H9 (cell line): ENCODE results near the gene NXPH4. TPM values are rescaled to one million over a fixed set of nuclear protein-coding genes. Genes with fewer than 3 reads are reported as not detected.

ENCODE experiments used
- DNase-seq: peaks from one replicate; pipeline ENCODE4 v3.0.0-alpha.2; 2017
- H2AFZ ChIP-seq: one replicate; pipeline ENCODE4 v1.6.1; 2013; ENCODE audit warnings: mild to moderate bottlenecking, low read length, control low read depth, moderate library complexity
- H2AK5ac ChIP-seq: 2 replicates; pipeline ENCODE4 v1.6.1; 2013; ENCODE audit warnings: low read length, control low read depth, mixed read lengths; ENCODE audit not compliant: insufficient read length
- H2BK120ac ChIP-seq: one replicate; pipeline ENCODE4 v1.6.1; 2013; ENCODE audit warnings: low read depth, mild to moderate bottlenecking, low read length, control low read depth, inconsistent platforms; ENCODE audit not compliant: poor library complexity, severe bottlenecking
- H2BK12ac ChIP-seq: 2 replicates; pipeline ENCODE4 v1.6.1; 2013; ENCODE audit warnings: low read length, control low read depth, mixed read lengths, low read depth; ENCODE audit not compliant: insufficient read length
- H2BK15ac ChIP-seq: 2 replicates; pipeline ENCODE4 v1.6.1; 2013; ENCODE audit warnings: low read depth, low read length, control low read depth
- H2BK20ac ChIP-seq: one replicate; pipeline ENCODE4 v1.6.1; 2013; ENCODE audit warnings: low read depth, mild to moderate bottlenecking, low read length, control low read depth, inconsistent platforms; ENCODE audit not compliant: poor library complexity, severe bottlenecking
- H2BK5ac ChIP-seq: 2 replicates; pipeline ENCODE4 v1.6.1; 2013; ENCODE audit warnings: low read length, control low read depth, mixed read lengths; ENCODE audit not compliant: insufficient read length
- H3K14ac ChIP-seq: 2 replicates; pipeline ENCODE4 v1.6.1; 2013; ENCODE audit warnings: low read length, control low read depth; ENCODE audit not compliant: insufficient read depth
- H3K18ac ChIP-seq: 2 replicates; pipeline ENCODE4 v1.6.1; 2013; ENCODE audit warnings: low read depth, mild to moderate bottlenecking, mixed read lengths, low read length, control low read depth; ENCODE audit not compliant: insufficient read length
- H3K23ac ChIP-seq: 2 replicates; pipeline ENCODE4 v1.6.1; 2013; ENCODE audit warnings: low read length, control low read depth, mixed read lengths, low read depth; ENCODE audit not compliant: insufficient read length
- H3K23me2 ChIP-seq: 2 replicates; pipeline ENCODE4 v1.6.1; 2013; ENCODE audit warnings: low read depth, mild to moderate bottlenecking, mixed read lengths, low read length, control low read depth; ENCODE audit not compliant: insufficient read length, poor library complexity, severe bottlenecking
- H3K27ac ChIP-seq: 2 replicates; pipeline ENCODE4 v1.5.1; 2013; ENCODE audit warnings: low read length, control low read depth, mixed read lengths, low read depth; ENCODE audit not compliant: insufficient read length
- H3K27me3 ChIP-seq: 2 replicates; pipeline ENCODE4 v1.6.1; 2013; ENCODE audit warnings: low read length, control low read depth, inconsistent platforms; ENCODE audit not compliant: insufficient read depth
- H3K4ac ChIP-seq: 2 replicates; pipeline ENCODE4 v1.6.1; 2013; ENCODE audit warnings: low read depth, mild to moderate bottlenecking, control low read depth, inconsistent platforms, low read length, moderate library complexity
- H3K4me1 ChIP-seq: 2 replicates; pipeline ENCODE4 v1.6.1; 2013; ENCODE audit warnings: low read length, control low read depth, inconsistent platforms; ENCODE audit not compliant: insufficient read depth
- H3K4me2 ChIP-seq: 2 replicates; pipeline ENCODE4 v1.6.1; 2013; ENCODE audit warnings: low read length, control low read depth, mixed read lengths; ENCODE audit not compliant: insufficient read length, insufficient read depth
- H3K56ac ChIP-seq: 2 replicates; pipeline ENCODE4 v1.6.1; 2013; ENCODE audit warnings: low read depth, mild to moderate bottlenecking, mixed read lengths, low read length, control low read depth; ENCODE audit not compliant: insufficient read length
- H3K79me1 ChIP-seq: 2 replicates; pipeline ENCODE4 v1.6.1; 2013; ENCODE audit warnings: low read depth, mild to moderate bottlenecking, moderate library complexity, low read length, control low read depth, inconsistent platforms; ENCODE audit not compliant: insufficient read depth, poor library complexity, severe bottlenecking
- H3K79me2 ChIP-seq: 2 replicates; pipeline ENCODE4 v1.6.1; 2013; ENCODE audit warnings: low read length, control low read depth, inconsistent platforms; ENCODE audit not compliant: insufficient read depth
- H3K9ac ChIP-seq: 2 replicates; pipeline ENCODE4 v1.6.1; 2013; ENCODE audit warnings: low read length, control low read depth, mixed read lengths; ENCODE audit not compliant: insufficient read length; ENCODE audit errors: extremely low read depth
- H3K9me3 ChIP-seq: one replicate; pipeline ENCODE4 v1.6.1; 2013; ENCODE audit warnings: low read depth, low read length, inconsistent platforms; ENCODE audit not compliant: control insufficient read depth
- H3T11ph ChIP-seq: one replicate; pipeline ENCODE4 v1.6.1; 2013; ENCODE audit warnings: mild to moderate bottlenecking, low read length, control low read depth, inconsistent platforms
- H4K20me1 ChIP-seq: one replicate; pipeline ENCODE4 v1.6.1; 2013; ENCODE audit not compliant: control insufficient read depth, insufficient read length, insufficient read depth
- H4K5ac ChIP-seq: 2 replicates; pipeline ENCODE4 v1.6.1; 2013; ENCODE audit warnings: low read depth, mild to moderate bottlenecking, mixed read lengths, low read length, control low read depth; ENCODE audit not compliant: insufficient read length
- H4K8ac ChIP-seq: replicated peaks from 2 replicates; pipeline ENCODE4 v1.6.1; 2013; ENCODE audit warnings: low read length, control low read depth, mixed read lengths, low read depth; ENCODE audit not compliant: insufficient read length
- H4K91ac ChIP-seq: 2 replicates; pipeline ENCODE4 v1.6.1; 2013; ENCODE audit warnings: low read depth, mild to moderate bottlenecking, moderate library complexity, mixed read lengths, low read length, control low read depth; ENCODE audit not compliant: insufficient read length
- H3K27ac Mint-ChIP-seq, 3 experiments: 2 replicates in 2 of 3; 3 replicates in 1 of 3; pipeline ENCODE4 v1.8.0; 2020 to 2021; ENCODE audit warnings: mixed read lengths in 3 of 3, mild to moderate bottlenecking in 1 of 3, moderate library complexity in 1 of 3
- H3K27me3 Mint-ChIP-seq: 2 replicates; pipeline ENCODE4 v1.8.0; 2021; ENCODE audit warnings: low read depth, mild to moderate bottlenecking, moderate library complexity, mixed read lengths
- H3K36me3 Mint-ChIP-seq, 3 experiments: 2 replicates in 2 of 3; 3 replicates in 1 of 3; pipeline ENCODE4 v1.8.0; 2020 to 2021; ENCODE audit warnings: low read depth in 3 of 3, mixed read lengths in 3 of 3; ENCODE audit not compliant: insufficient read depth in 1 of 3
- H3K4me1 Mint-ChIP-seq, 2 experiments: 2 replicates each; pipeline ENCODE4 v1.8.0; 2020; ENCODE audit warnings: mixed read lengths in 2 of 2
- H3K4me3 Mint-ChIP-seq, 2 experiments: 2 replicates in 1 of 2; 3 replicates in 1 of 2; pipeline ENCODE4 v1.8.0; 2020 to 2021; ENCODE audit warnings: mild to moderate bottlenecking in 2 of 2, mixed read lengths in 2 of 2, moderate library complexity in 1 of 2
- H3K9me3 Mint-ChIP-seq, 2 experiments: 2 replicates in 1 of 2; 3 replicates in 1 of 2; pipeline ENCODE4 v1.8.0; 2020; ENCODE audit warnings: mild to moderate bottlenecking in 2 of 2, mixed read lengths in 2 of 2, moderate library complexity in 1 of 2
- WGBS: extraction: QIAGEN DNeasy Blood & Tissue Kit; methylation state at CpG from one replicate; pipeline ENCODE4 v1.1.7; 2013; ENCODE audit warnings: missing lambda C conversion rate, low lambda C conversion rate, mixed read lengths; ENCODE audit not compliant: insufficient read length; ENCODE audit errors: extremely low coverage; 5-methylcytosine and 5-hydroxymethylcytosine counted together
- total RNA-seq: library from RNA; stranded (reverse); gene quantifications from 2 replicates; pipeline ENCODE4 v1.2.1, GENCODE V29; 2021
- TF ChIP-seq, protein P1 (sequence below): fragments of 200-600 bp; sonication (generic); conservative IDR thresholded peaks from 3 replicates; pipeline ENCODE4 v1.8.0; 2021; ENCODE audit warnings: antibody characterized with exemption, mild to moderate bottlenecking

NXPH4 gene
- total RNA-seq, 1 experiment from 2014 or later, result 2.1 TPM

DNA sequence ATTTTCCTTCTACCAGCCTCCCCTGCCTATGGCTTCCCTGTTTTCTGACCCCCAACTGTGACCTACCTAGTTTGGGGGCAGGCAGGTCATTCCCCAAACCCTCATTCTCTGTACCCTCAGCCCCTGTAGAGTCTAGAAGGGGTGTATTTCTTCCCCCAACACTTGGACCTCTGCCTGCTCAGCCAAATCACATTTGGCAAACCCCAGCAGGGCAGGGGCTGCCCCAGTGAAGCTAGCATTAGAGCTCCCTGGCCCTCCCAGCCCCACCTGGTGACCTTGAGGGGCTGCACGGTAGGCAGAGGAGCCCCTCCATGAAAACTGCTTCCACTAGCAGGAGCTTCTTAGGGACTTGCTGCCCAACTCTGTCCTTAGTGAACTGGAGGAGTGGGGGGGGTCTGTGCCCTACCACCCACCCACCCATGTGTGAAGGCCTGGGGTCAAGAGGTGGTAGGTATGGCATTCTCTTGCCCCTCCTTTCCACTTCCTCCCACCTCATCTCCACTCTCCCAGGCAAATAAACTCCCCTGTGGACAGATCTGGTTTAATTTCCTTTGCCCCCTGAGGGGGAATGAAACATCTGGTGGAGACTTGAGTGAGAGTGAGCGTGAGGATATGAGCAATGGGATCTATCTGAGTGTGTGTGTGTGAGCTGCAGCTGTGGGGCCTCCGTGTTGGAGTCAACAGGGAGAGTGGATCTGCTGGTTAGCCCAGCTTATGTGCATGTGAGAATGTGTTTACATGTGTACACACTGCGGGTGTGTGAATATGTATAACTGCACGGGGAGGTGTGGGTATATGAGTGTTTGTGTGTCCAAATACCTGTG, 1.6 kb downstream of the NXPH4 start:
- Histone ChIP-seq H3K9me3 (no peaks in the 10 kb centered on the region), H2BK20ac (no peak overlapping the region), H3K23ac (no peak overlapping the region), H3K4ac (no peak overlapping the region), H3T11ph (no peak overlapping the region), H2BK12ac (no peak overlapping the region), H3K4me1 (peaks cover 8% of the 10 kb centered on the region), H4K8ac (no peak overlapping the region), H2BK15ac (no peak overlapping the region), H3K27ac (no peak overlapping the region), H3K14ac (no peak overlapping the region), H4K5ac (no peak overlapping the region), H3K27me3 (peaks cover 73% of the 10 kb centered on the region), H2BK120ac (no peak overlapping the region), H3K79me1 (no peaks in the 10 kb centered on the region), H3K18ac (no peak overlapping the region), H3K23me2 (peaks cover 7% of the 10 kb centered on the region), H3K79me2 (no peaks in the 10 kb centered on the region), H3K56ac (no peak overlapping the region), H4K91ac (no peak overlapping the region), H2AK5ac (no peak overlapping the region), H4K20me1 (peaks cover 3% of the 10 kb centered on the region), H2AFZ (no peak overlapping the region), H3K9ac (no peak overlapping the region), H2BK5ac (no peak overlapping the region), H3K4me2 (no peak overlapping the region)
- Mint-ChIP-seq H3K4me3 (peak overlapping the region in 1 of 2 experiments; percentile 87; a peak in 3 of 5 replicates), H3K36me3 (peaks cover 0 to 5% (median 4%) of the 10 kb centered on the region in 3 experiments; a peak in 4 of 7 replicates), H3K9me3 (peaks cover 0 to 5% of the 10 kb centered on the region in 2 experiments; a peak in 3 of 5 replicates), H3K4me1 (peaks cover 64 to 72% of the 10 kb centered on the region in 2 experiments), H3K27ac (no peak overlapping the region), H3K27me3 (peaks cover 95% of the 10 kb centered on the region)
- WGBS, result no CpG with 5 or more reads among the region's 5 CpGs
- TF ChIP-seq, protein P1, sequence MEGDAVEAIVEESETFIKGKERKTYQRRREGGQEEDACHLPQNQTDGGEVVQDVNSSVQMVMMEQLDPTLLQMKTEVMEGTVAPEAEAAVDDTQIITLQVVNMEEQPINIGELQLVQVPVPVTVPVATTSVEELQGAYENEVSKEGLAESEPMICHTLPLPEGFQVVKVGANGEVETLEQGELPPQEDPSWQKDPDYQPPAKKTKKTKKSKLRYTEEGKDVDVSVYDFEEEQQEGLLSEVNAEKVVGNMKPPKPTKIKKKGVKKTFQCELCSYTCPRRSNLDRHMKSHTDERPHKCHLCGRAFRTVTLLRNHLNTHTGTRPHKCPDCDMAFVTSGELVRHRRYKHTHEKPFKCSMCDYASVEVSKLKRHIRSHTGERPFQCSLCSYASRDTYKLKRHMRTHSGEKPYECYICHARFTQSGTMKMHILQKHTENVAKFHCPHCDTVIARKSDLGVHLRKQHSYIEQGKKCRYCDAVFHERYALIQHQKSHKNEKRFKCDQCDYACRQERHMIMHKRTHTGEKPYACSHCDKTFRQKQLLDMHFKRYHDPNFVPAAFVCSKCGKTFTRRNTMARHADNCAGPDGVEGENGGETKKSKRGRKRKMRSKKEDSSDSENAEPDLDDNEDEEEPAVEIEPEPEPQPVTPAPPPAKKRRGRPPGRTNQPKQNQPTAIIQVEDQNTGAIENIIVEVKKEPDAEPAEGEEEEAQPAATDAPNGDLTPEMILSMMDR, result no peak
- no peak for DNase-seq
